HepG2 (cell line): ENCODE data around the gene ZC2HC1B. TPM values are rescaled to one million over a fixed set of nuclear protein-coding genes. Genes with fewer than 3 reads are reported as not detected.

Experiments
- CAMTA2 ChIP-seq: sonication (generic); formaldehyde crosslinking; IDR thresholded peaks from 2 replicates; pipeline ENCODE4 v1.4.0; 2020; ENCODE audit warnings: mild to moderate bottlenecking, missing genetic modification reagents, borderline replicate concordance
- CBX1 ChIP-seq: IDR thresholded peaks from one replicate; pipeline ENCODE4 v1.6.1; 2016; ENCODE audit warnings: antibody characterized with exemption, low read depth
- HES4 ChIP-seq: sonication (generic); formaldehyde crosslinking; IDR thresholded peaks from 2 replicates; pipeline ENCODE4 v1.9.0; 2021; ENCODE audit warnings: mild to moderate bottlenecking, missing genetic modification reagents, borderline replicate concordance
- HOXA5 ChIP-seq: sonication (generic); formaldehyde crosslinking; IDR thresholded peaks from 2 replicates; pipeline ENCODE4 v1.4.0; 2020; ENCODE audit warnings: missing genetic modification reagents
- KMT2A ChIP-seq: sonication (generic); formaldehyde crosslinking; IDR thresholded peaks from 2 replicates; pipeline ENCODE4 v1.4.0; 2020; ENCODE audit warnings: missing genetic modification reagents
- MAZ ChIP-seq, 2 experiments: sonication (generic) in 1 of 2; formaldehyde crosslinking in 1 of 2; IDR thresholded peaks; 2 replicates each; pipeline versions ENCODE4 v1.5.0 to v1.6.1; 2012 to 2020; ENCODE audit warnings: low read depth in 2 of 2, mild to moderate bottlenecking in 2 of 2, borderline replicate concordance in 1 of 2, improper control_type of control experiment in 1 of 2, low read length in 1 of 2, missing genetic modification reagents in 1 of 2, moderate library complexity in 1 of 2
- NFKB2 ChIP-seq: sonication (generic); formaldehyde crosslinking; IDR thresholded peaks from 2 replicates; pipeline ENCODE4 v1.4.0; 2020; ENCODE audit warnings: missing genetic modification reagents, borderline replicate concordance
- POLR2AphosphoS2 ChIP-seq: IDR thresholded peaks from 2 replicates; pipeline ENCODE4 v1.6.1; 2011; ENCODE audit warnings: low read depth, low read length, improper control_type of control experiment
- RAD21 ChIP-seq: fragments of 450-650 bp; formaldehyde crosslinking; IDR thresholded peaks from 2 replicates; pipeline ENCODE4 v1.5.0; 2020; ENCODE audit warnings: mild to moderate bottlenecking
- SCMH1 ChIP-seq: sonication (generic); formaldehyde crosslinking; IDR thresholded peaks from 2 replicates; pipeline ENCODE4 v1.9.0; 2021; ENCODE audit warnings: missing genetic modification reagents, mild to moderate bottlenecking, borderline replicate concordance
- SMARCC2 ChIP-seq: fragments of 450-650 bp; IDR thresholded peaks from 2 replicates; pipeline ENCODE4 v1.6.1; 2017; ENCODE audit warnings: antibody characterized with exemption, mild to moderate bottlenecking
- SP1 ChIP-seq, 2 experiments: fragments of 450-650 bp in 1 of 2; sonication (generic) in 1 of 2; formaldehyde crosslinking in 1 of 2; IDR thresholded peaks; 2 replicates each; pipeline versions ENCODE4 v1.4.0 to v1.6.1; 2016 to 2020; ENCODE audit warnings: missing genetic modification reagents in 1 of 2
- SP4 ChIP-seq: sonication (generic); formaldehyde crosslinking; IDR thresholded peaks from 2 replicates; pipeline ENCODE4 v1.8.1; 2023; ENCODE audit warnings: mild to moderate bottlenecking, missing genetic modification reagents
- TBP ChIP-seq: sonication (generic); formaldehyde crosslinking; IDR thresholded peaks from 2 replicates; pipeline ENCODE4 v1.5.0; 2020; ENCODE audit warnings: missing genetic modification reagents
- ZNF446 ChIP-seq: sonication (generic); formaldehyde crosslinking; IDR thresholded peaks from 2 replicates; pipeline ENCODE4 v1.5.0; 2020; ENCODE audit warnings: mild to moderate bottlenecking, missing genetic modification reagents
- ZNF484 ChIP-seq: sonication (generic); formaldehyde crosslinking; IDR thresholded peaks from 2 replicates; pipeline ENCODE4 v1.5.1; 2020; ENCODE audit warnings: mild to moderate bottlenecking, low read depth, missing genetic modification reagents, borderline replicate concordance
- ZNF550 ChIP-seq: sonication (generic); formaldehyde crosslinking; IDR thresholded peaks from 2 replicates; pipeline ENCODE4 v1.4.0; 2020; ENCODE audit warnings: mild to moderate bottlenecking, missing genetic modification reagents, borderline replicate concordance
- ZSCAN20 ChIP-seq: sonication (generic); formaldehyde crosslinking; IDR thresholded peaks from 2 replicates; pipeline ENCODE4 v1.4.0; 2020; ENCODE audit warnings: missing genetic modification reagents, mild to moderate bottlenecking, borderline replicate concordance
- polyA plus RNA-seq, 8 experiments: library from polyadenylated mRNA; depleted of rRNA in 3 of 8; stranded (reverse) in 7 of 8; unstranded in 1 of 8; fragments of >200 nt; fragmentation: Illumina TruSeq in 4 of 8; extraction: Trizol in 4 of 8; gene quantifications; 2 replicates each; pipeline versions ENCODE4 v1.2.1 to v1.2.3, GENCODE V29; 2011 to 2016; ENCODE audit warnings: low read depth in 4 of 8, missing spikeins in 1 of 8, mixed read lengths in 1 of 8; ENCODE audit not compliant: insufficient read depth in 1 of 8
- total RNA-seq, 5 experiments: library from RNA; depleted of rRNA; stranded (reverse); fragments of >200 nt; fragmentation: Illumina TruSeq; extraction: Trizol; gene quantifications; 2 replicates each; pipeline ENCODE4 v1.2.3, GENCODE V29; 2016; ENCODE audit warnings: low read depth in 1 of 5
- TF ChIP-seq, protein P1 (sequence below): sonication (generic); formaldehyde crosslinking; IDR thresholded peaks from 2 replicates; pipeline ENCODE4 v1.8.0; 2022; ENCODE audit warnings: mild to moderate bottlenecking, missing genetic modification reagents, moderate library complexity
- TF ChIP-seq, protein P2 (sequence below): sonication (generic); formaldehyde crosslinking; IDR thresholded peaks from 2 replicates; pipeline ENCODE4 v1.5.1; 2020; ENCODE audit warnings: mild to moderate bottlenecking, missing genetic modification reagents, moderate library complexity
- TF ChIP-seq, protein P3 (sequence below): IDR thresholded peaks from 2 replicates; pipeline ENCODE4 v1.6.1; 2012; ENCODE audit warnings: inconsistent platforms
- TF ChIP-seq, protein P4 (sequence below): sonication (generic); formaldehyde crosslinking; IDR thresholded peaks from 2 replicates; pipeline ENCODE4 v1.4.0; 2020; ENCODE audit warnings: missing genetic modification reagents
- TF ChIP-seq, protein P5 (sequence below): sonication (generic); IDR thresholded peaks from 2 replicates; pipeline ENCODE4 v1.6.1; 2016; ENCODE audit warnings: low read depth, borderline replicate concordance

ZC2HC1B gene
- total and polyA plus RNA-seq, 2 of the 13 experiments (the other 11 are each of a cell fraction or from before 2014, with no cell fraction given) = not detected

DNA sequence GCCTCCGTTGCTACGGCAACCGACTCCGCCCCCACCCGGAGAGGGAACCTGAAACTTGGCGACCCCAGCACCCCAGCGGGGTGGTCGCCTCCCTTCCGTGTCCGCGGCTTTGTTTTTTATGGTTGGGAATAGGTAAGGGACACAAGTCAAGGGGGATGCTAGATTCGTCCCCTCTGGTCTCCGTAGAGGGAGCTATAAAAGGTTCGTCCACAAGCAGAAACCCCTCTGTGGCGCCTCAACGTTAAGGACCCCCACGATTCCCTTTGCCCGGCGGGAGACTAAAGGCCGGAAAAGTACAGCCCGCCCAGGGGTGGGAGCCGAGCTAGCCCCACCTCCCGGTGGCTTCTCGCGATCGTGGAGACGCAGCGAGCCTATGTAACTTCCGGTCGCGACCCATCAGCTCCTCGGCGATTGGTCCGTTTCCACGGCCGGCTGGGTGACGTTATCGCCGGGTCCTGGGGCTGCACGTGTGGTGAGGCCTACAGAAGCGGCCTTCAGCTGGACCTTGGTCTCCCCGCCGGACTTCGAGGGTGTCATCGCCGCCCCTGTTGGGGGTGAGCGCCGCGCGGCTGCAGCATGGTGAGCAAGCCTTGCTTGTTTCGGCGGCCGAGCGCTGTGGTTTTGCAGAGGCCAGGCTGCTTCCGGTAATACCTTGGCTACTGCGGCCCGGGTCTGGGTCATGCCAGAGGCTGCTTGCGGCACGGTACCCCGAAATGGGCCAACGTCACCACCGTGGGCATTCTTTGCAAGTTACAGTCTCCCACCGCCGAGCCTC lies 21.2 kb upstream of the ZC2HC1B start, which contains the start of gene LTV1 (continued):
- peak; percentile 93 for TF ChIP-seq ZSCAN20 (CRISPR knock-in tag)
- TF ChIP-seq SP1 (IDR thresholded peaks at IDR 0.05) = peak; percentile 77
- TF ChIP-seq SP1 (CRISPR knock-in tag; IDR thresholded peaks at IDR 0.05) = peak; percentile 83
- TF ChIP-seq, protein P1, sequence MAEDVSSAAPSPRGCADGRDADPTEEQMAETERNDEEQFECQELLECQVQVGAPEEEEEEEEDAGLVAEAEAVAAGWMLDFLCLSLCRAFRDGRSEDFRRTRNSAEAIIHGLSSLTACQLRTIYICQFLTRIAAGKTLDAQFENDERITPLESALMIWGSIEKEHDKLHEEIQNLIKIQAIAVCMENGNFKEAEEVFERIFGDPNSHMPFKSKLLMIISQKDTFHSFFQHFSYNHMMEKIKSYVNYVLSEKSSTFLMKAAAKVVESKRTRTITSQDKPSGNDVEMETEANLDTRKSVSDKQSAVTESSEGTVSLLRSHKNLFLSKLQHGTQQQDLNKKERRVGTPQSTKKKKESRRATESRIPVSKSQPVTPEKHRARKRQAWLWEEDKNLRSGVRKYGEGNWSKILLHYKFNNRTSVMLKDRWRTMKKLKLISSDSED (CRISPR knock-in tag) = 0 out of 2 replicates have a peak, but pooled peaks have one; percentile 34
- TF ChIP-seq CBX1 = peak; percentile 98
- TF ChIP-seq, protein P2, sequence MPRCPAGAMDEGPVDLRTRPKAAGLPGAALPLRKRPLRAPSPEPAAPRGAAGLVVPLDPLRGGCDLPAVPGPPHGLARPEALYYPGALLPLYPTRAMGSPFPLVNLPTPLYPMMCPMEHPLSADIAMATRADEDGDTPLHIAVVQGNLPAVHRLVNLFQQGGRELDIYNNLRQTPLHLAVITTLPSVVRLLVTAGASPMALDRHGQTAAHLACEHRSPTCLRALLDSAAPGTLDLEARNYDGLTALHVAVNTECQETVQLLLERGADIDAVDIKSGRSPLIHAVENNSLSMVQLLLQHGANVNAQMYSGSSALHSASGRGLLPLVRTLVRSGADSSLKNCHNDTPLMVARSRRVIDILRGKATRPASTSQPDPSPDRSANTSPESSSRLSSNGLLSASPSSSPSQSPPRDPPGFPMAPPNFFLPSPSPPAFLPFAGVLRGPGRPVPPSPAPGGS (CRISPR knock-in tag) = peak; percentile 99
- TF ChIP-seq, protein P3, sequence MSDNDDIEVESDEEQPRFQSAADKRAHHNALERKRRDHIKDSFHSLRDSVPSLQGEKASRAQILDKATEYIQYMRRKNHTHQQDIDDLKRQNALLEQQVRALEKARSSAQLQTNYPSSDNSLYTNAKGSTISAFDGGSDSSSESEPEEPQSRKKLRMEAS = peak; percentile 100
- TF ChIP-seq TBP (CRISPR knock-in tag) = peak; percentile 50; the same call in 1 of the 2 replicates
- TF ChIP-seq, protein P4, sequence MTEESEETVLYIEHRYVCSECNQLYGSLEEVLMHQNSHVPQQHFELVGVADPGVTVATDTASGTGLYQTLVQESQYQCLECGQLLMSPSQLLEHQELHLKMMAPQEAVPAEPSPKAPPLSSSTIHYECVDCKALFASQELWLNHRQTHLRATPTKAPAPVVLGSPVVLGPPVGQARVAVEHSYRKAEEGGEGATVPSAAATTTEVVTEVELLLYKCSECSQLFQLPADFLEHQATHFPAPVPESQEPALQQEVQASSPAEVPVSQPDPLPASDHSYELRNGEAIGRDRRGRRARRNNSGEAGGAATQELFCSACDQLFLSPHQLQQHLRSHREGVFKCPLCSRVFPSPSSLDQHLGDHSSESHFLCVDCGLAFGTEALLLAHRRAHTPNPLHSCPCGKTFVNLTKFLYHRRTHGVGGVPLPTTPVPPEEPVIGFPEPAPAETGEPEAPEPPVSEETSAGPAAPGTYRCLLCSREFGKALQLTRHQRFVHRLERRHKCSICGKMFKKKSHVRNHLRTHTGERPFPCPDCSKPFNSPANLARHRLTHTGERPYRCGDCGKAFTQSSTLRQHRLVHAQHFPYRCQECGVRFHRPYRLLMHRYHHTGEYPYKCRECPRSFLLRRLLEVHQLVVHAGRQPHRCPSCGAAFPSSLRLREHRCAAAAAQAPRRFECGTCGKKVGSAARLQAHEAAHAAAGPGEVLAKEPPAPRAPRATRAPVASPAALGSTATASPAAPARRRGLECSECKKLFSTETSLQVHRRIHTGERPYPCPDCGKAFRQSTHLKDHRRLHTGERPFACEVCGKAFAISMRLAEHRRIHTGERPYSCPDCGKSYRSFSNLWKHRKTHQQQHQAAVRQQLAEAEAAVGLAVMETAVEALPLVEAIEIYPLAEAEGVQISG = peak; percentile 95
- TF ChIP-seq RAD21 (CRISPR knock-in tag) = peak; percentile 71
- TF ChIP-seq KMT2A (CRISPR knock-in tag) = peak; percentile 99
- TF ChIP-seq HES4 (CRISPR knock-in tag) = peak; percentile 99
- TF ChIP-seq SP4 (CRISPR knock-in tag) = peak; percentile 92
- TF ChIP-seq MAZ (IDR thresholded peaks at IDR 0.05; ENCODE audit: borderline replicate concordance, low read depth, low read length) = peak; percentile 55
- peak; percentile 95 for TF ChIP-seq MAZ (CRISPR knock-in tag; IDR thresholded peaks at IDR 0.05; ENCODE audit: low read depth)
- TF ChIP-seq CAMTA2 = peak; percentile 98; the same call in 1 of the 2 replicates
- TF ChIP-seq POLR2AphosphoS2 = peak; percentile 59; the same call in 1 of the 2 replicates
- TF ChIP-seq ZNF484 (CRISPR knock-in tag) = peak; percentile 95; the same call in 1 of the 2 replicates
- no peak for TF ChIP-seq SMARCC2
- TF ChIP-seq, protein P5, sequence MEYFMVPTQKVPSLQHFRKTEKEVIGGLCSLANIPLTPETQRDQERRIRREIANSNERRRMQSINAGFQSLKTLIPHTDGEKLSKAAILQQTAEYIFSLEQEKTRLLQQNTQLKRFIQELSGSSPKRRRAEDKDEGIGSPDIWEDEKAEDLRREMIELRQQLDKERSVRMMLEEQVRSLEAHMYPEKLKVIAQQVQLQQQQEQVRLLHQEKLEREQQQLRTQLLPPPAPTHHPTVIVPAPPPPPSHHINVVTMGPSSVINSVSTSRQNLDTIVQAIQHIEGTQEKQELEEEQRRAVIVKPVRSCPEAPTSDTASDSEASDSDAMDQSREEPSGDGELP = no peak; the same call in 1 of the 2 replicates
- TF ChIP-seq ZNF550 (CRISPR knock-in tag) = peak; percentile 93; the same call in 1 of the 2 replicates
- TF ChIP-seq ZNF446 = peak; percentile 99
- TF ChIP-seq SCMH1 (CRISPR knock-in tag) = no peak
- TF ChIP-seq NFKB2 = peak; percentile 100
- TF ChIP-seq HOXA5 = peak; percentile 95
